Measurements from ENCODE around the gene USP6NL.

USP6NL gene

GRCh38 chr10:11548065-11548767, 63.2 kb downstream of the USP6NL start:
- DNase-seq = no peak

GRCh38 chr10:11546581-11546980, 64.9 kb downstream of the USP6NL start:
- no peak for DNase-seq

GRCh38 chr10:11541296-11541695, 70.2 kb downstream of the USP6NL start:
- no peak for DNase-seq

DNA sequence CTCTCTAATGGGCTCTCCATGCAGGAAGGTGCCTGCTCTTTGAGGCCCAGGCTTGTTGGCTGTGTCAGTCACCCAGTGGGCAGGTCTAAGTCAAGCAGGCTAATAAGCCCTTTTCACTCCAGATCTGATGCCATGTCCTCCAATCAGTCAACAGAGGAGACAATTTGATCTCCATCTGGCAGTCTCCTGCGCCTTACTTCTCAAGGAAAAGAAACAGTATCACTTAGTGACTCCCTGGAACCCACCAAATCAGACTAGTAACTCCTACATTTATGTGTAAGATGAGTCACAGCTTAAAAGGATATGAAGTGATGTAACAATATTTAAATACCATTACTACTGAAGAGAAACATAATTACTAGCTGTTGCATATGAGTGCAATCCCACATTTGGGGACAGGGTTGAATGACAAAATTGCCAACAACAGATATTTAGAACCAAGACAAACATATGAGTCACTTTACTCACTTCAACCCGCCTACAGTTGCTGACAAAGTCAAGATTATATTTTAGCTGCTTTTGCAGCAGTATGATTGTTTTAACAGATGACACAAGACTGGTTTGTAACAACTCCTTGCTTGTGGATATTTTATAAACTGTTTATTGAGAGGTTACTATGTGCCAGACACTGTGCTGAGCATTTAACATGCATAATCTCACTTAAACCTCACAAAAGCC, 72.1 kb downstream of the USP6NL start:
- peak; percentile 19 for DNase-seq

DNA sequence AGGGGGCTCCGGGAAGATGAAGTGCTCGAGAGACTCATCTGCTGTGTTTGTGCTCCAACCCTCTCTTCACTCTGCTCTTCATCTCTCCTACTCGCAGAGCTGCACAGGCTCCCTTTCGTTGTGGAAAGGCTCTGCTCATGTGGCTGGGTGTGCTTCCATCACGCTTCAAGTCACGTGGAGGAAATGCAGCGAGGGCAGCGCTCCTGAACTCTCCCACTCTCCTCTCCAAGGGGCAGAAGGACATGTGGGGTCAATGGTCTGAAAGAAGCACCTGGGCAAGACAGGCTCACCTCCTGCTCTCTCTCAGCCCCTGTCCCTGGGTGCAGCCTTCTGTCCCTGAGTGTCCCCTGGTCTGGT, 72.6 kb downstream of the USP6NL start:
- no peak for DNase-seq

- no peak for DNase-seq
These were observed 75.2 kb downstream of the USP6NL start for GRCh38 chr10:11536228-11536627.

DNA sequence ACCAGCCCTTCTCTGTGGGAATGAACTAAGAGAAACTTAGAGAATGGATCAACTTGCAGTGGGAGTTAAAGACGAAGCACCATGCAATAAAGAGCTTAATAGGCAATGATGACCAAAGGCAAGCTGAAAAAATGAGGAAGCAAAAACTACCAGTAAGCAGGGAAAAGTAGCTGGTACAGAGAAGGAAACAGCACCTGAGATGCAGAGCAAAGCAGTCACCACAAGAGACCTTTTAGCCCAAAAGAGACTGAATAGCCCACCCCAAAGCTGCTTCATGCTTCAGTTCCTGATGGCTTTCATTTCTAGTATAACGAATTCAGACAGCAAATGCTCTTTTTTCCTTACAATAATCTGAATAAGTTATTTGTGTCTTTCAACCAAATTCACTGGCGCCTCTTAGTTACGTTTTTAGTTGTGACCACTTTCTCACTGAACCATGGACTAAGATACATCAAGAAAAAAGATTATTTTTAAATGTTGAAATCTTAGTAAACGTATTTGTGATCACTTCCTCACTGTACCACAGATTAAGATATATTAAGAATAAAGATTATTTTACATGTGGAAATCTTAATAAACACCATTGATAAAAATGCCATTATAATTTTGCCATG, 76.0 kb downstream of the USP6NL start:
- no peak for DNase-seq

DNA sequence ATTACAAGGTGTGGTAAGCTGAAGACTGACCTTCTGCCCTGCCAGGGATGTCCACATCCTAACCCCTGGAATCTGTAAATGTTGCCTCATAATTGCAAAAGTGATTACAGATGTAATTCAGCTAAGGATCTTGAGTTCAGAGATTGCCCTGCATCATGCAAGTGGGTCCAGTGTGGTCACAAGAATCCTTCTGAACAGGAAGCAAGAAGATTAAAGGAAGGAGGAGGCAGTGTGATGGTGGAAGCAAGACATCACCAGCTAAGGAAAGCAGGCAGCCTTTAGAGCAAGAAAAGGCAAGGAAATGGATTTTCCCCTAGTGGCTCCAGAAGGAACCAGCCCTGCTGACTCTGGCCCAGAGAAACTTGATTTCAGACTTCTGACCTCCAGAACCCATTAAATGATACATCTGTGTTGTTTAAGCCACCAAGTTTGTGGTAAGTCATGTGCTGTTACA, 78.1 kb downstream of the USP6NL start:
- DNase-seq = no peak

DNA sequence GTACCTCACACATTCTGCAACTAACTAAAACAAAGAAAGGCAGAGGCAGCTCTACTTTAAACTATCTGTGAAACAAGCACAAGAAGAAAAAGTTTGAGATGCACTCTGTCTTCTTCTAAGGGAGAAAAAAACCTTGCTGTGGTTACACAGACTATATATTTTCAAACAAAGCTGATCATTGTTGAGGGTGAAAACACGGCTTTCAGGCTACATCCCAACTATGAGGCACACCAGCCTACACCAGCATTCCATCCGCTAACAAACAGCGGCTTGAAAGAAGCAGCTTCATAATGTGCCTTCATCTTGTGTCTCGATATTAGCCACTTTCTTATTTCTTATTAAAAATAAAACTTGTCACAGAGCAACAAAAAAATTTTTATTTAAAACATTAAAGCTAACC, 79.1 kb downstream of the USP6NL start:
- no peak for DNase-seq

DNA sequence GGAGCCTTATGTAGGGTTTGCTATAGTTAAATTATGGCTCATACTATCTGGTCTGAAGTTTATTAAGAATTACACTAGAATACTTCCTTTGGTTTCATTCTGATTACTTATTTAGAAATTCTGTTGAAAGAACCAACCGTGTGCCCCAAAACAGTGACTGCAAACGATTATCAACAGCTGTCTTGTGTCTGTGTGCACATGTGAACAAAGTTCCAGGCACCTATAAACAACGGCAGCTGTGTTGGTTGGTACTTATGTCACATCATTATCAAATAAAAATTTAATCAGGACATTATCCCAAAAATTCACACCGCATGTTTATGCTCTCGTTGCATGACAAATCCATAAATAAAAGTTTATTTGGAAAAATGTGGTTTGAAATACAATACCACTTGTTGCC, 80.6 kb downstream of the USP6NL start:
- DNase-seq = no peak

DNA sequence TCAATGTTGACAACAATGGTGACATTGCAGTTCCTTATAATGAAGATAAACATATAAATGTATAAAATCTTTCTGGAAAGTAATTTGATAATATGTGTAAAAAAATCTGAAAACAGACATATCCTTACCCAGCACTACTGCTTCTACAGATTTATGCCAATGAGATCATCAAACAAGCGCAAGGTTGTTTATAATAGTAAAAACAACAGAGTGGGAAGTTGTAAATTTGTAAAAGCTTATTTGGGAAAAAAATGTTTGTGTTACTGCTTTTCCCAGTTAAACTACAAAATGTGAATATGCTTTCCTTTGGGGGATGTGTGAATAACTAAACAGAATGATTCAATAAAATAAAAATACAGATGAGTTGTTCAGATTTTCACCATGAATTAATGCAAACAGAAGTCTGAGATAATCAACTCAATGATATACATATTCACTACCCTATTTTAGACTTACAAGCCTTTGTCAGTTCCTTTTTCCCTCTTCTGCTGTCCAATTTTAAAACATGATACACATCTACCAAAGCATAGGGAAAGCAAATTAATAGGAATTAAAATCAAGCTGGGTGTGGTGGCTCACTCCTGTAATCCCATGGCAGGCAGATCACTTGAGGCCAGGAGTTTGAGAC, 82.1 kb downstream of the USP6NL start:
- no peak for DNase-seq

GRCh38 chr10:11528286-11528685, 83.2 kb downstream of the USP6NL start:
- no peak for DNase-seq

DNA sequence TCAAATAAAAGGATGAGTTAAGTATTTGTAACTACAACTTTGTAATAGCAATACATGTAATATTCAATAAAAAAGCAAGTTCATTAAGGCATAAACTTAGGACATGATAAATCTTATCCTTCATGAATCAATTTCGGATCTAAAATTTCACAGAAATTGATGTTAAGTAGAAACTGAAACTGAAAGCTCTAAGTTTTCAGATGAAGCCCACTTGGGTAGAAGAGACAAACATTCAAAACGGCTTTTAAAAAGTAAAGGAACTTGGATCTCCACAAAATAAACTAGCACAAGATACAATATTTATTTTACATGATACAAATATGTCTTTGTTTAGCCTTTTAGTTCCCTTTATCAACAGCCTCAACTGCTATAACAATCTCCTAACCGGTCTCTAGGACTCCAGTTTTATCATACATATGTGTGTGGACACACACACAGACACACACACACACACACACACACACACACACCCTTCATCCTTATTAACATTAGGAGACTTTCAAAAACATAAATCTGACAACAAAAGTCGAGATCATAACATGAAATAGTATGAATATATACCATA, 83.7 kb downstream of the USP6NL start:
- no peak for DNase-seq

DNA sequence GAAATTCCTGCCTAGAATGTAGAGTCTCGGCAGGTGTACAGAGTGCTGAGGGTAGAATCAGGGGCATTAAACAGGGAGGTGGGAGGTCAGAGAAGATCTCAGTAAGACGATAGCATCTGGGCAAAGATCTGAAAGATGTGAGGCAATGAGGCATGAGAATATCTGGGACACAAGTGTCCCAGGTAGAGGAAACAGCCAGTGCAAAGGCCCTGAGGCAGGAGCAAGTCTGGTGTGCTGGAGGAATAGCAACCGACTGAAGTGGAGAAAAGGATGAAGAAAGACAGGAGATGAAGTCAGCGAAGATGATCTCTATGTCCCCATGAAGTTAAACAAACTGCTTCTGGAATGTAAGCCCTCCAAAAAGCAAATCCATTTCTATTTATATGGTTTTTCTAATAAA, 84.4 kb downstream of the USP6NL start:
- DNase-seq = no peak

DNA sequence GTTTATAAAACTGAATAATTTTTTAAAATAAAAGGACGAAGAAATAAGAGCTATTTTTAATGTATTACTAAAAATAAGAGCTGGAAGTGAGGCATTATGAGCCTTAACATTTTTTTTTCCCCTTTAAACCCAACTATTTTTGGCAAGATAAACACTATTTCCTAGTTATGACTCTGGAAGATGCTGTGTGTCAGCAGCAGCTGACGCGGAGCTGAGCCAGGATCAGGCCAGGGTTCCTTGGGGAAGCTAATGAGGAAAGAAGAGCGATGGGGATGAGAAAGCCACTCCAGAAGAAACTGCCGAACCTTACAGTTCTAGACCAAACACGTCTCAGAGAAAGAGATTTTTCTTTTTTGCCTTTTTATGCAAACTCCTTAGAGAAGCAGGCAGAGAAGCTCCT, 85.9 kb downstream of the USP6NL start:
- no peak for DNase-seq

DNA sequence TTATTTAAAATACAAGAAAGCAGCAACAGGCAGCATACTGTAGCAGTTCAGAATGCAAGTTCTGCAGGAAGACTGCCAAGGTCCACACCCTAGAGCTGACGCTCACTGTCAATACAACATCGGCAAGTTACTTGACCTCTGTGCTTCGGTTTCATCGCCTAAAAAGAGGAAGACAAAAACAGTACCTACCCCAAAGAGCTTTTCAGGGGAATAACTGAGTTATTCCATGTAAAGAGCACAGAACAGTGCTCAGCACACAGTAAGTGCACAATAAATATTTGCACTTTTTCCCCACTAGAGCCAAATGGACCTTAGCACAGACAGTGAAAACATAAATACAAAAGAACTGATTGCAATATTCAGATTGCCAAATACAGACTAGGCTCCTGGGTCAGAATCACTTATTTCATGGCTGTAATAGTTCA, 88.6 kb downstream of the USP6NL start:
- DNase-seq = no peak

DNA sequence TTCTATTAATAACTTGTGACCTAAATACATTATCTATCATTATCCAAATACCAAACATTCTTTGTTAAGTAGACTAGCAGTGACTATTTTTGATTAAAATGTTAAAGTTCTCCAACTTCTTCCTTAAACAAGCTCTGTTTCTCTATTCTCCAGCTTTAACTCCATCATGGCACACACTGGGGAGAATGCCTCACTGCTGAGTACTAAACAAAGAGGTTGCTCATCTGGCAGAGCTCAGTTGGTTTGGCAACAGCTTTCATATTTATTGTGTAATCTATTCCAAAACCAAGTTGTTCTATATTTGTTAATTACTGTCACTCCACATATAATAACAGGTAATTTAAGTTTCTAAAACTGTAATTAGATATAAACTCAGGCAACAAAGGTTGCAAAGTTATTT, 89.6 kb downstream of the USP6NL start:
- no peak for DNase-seq

DNA sequence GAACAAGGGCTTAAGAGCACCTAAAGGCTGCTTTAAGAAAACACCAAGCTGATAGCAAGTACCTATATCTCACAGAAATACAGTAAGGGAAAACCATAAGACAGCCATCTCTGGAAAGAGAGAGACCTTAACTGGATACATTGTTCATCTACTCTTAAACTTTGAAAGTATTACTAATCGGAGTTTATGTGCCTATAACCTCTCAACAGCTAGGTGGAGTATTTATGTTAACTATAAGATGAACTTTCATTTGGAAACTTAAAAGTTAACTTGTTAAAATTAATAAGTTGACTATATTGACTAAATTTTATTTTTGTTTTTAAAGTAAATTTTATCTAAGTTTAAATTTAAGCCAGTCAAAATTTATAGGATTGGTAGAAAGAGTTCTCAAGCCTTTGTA, 90.6 kb downstream of the USP6NL start:
- DNase-seq = no peak

DNA sequence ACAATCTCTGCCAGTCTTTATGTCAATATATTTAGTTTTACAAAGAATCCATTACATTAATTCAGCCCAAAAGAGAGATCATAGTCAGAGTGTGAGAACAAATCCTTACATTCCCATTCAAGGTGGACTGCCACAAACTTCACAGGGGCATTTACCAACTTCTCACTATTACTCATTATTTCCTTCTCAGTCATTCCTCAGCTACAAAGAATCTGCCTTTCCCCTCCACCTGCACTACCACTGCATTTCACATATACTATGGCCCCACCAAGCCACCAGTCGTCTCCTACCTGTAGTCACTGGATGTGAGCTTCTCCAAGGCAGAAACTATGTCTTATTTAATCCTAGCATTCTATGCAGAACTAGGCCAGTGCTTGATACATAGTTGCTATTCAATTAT, 94.3 kb downstream of the USP6NL start:
- DNase-seq = no peak

- no peak for DNase-seq
These were observed 95.1 kb downstream of the USP6NL start for GRCh38 chr10:11516431-11516746.

DNA sequence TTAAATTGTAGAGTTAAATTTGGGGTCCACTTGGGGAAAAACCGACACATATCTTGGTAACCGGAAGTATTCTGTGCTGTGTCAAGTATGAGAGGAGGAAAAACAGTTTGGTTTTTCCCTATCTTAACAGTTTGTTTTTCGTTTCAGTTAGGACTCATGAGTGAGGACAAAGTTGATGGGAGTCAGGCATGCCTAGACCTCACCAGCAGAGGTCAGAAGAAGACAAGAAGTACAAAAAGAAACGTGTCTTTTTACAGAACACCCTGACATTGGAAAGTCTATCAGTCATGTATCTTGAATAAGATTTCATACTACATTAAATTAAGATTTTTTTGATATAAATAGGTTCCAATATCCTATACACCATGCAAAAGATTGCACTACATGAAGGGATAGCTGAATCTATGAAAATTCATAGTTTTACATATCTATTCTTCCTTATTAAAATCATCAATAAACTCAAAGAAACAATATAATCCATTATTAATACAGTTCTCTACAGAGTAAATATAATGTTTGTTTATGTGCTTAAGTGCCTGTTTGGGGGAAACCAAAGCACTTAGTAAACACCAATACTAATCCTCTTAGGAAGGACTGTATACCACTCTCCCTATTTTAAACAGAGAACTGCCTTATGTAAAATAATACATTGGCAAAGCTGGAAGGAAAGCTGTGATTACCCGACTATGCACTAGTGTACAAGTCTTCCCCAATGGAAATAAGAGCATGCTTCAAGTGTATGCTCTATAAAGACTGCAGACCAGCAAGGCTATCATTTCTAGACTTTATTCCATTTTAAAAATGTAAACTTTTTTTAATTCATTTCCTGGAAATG, 95.6 kb downstream of the USP6NL start:
- DNase-seq = peak; percentile 69

DNA sequence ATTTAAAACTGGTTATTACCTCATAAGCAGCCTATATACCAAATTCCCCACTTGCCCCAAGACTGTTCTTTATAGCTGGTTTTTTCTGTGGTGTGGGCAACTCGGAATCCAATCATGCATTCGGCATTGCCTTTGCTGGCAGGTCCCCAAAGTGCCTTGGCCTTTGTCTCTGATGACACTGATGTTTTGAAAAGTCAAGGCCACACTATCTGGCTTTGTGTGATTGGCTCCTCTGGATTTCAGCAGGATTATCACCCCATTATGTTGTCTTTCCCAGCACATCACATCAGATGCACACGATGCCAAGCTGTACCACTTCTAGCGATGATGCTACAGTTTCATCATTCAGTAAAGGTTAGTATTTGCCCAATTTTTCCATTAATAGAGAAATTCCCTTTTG, 97.7 kb downstream of the USP6NL start:
- no peak for DNase-seq

- DNase-seq = no peak
These were observed 98.9 kb downstream of the USP6NL start for GRCh38 chr10:11512596-11512995.
